Measurements from ENCODE around the gene IGF2BP1.

Gene IGF2BP1

DNA sequence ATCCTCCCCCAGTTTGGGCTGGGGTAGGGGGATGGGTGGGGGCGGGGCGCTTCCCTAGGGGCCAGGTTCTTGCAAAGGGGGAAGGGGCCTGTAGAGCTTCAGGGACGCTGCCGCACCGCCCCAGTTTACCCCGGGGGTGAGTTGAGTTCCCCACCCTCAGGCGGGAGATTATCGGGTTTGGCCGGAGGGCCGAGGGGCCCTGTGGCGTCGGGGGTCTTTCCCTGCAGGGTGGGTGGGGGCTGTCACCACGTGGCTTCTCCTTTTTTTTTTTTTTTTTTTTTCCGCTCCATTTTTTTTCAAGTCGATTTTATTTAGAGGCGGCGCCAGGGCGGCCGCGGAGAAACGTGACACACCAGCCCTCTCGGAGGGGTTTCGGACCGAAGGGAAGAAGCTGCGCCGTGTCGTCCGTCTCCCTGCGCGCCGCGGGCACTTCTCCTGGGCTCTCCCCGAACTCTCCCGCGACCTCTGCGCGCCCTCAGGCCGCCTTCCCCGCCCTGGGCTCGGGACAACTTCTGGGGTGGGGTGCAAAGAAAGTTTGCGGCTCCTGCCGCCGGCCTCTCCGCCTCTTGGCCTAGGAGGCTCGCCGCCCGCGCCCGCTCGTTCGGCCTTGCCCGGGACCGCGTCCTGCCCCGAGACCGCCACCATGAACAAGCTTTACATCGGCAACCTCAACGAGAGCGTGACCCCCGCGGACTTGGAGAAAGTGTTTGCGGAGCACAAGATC lies at the start of gene IGF2BP1:
TSS of gene IGF2BP1 (plus strand) at position 283 of the 724 bp plus-strand sequence. CDS start at position 644, 361 bp downstream.
- DNase-seq (ENCODE audit: low spot score): peak; percentile 67

DNA sequence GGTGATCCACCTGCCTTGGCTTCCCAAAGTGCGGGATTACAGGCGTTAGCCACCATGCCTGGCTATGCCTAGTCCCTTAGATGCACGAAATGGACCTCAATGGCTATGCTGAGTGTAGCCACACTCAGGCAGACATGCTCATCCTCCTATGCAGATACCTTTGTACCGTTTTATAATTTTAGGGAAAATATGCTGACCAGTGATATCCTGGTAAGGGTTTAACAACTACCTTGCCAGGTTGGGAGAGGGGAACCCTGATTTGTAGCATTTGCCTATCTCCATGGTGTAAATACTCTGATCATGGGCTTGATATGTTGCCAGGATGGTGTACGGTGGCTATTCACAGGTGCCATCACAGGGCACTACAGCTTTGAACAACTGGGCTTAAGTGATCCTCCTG lies 45.6 kb upstream of the IGF2BP1 start:
- DNase-seq (ENCODE audit: low spot score): no peak

DNA sequence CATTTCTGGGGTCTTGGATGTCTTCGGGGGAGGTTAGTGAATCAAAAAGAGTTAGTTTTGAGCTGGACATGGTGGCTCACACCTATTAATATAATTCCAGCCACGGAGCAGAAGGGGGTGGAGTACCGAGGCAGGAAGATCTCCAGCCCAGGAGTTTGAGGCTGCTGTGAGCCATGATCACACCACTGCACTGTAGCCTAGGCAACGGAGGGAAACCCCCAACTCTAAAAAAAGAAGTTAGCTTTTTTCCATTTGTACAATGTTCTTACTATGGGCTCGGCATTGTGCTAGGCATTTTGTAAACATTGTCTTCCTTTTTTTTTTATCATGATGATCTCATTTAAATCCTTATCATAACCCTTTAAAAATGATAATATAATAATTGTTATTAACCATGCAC lies 44.3 kb upstream of the IGF2BP1 start:
- no peak for DNase-seq (ENCODE audit: low spot score)

DNA sequence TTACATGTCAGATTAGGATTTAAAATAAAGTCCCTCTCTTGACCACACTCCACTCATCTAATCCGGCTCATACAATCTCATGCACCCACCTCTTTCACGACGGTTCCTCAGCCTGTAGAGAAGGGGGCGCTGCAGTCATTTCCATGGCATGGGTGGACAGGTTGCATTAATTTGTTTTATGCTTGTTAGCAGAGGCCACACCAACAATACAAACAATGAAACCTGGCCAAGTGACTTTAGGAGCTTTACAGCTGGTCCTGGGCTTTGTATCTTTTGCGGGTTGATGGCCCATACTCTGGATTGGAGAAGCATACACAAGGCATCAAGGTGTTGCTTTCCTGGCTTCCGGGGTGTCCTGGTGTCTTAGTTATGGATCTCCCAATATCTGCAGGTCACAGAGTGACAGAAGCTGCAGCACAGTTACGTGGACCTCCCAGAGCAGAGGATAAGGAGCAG lies 42.9 kb upstream of the IGF2BP1 start:
- DNase-seq (ENCODE audit: low spot score): no peak

DNA sequence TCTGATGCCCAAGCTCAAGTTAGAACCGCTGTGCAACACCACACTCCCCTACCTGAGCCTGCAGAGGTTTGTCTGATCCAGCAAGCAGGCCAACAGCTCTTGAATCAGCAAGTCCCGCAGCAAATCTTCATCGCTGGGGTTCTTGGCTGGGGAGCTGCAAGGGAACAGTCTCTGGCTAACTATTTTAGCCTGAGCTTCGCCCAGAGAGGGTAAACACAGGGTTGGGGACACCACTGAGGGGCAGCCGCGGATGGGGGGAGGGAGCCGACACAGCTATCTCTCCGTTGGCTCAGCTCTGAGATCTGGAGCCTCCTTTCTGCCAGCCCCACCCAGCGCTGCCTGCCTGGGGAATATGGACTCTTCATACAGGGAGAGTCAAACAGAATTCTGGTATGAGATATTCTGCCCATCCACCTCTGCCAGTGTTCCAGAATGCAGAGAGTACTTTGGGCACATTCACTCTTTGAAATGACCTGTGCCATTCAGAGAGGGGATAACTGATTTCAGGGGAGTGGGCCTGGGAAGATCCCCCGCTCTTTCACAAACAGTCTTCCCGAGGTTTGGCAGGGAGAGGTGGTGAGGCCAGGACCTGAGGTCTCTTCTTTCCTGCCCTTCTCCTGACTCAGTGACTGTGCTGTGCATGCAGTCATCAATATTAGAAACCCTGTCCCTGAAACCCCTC lies 36.2 kb upstream of the IGF2BP1 start:
- no peak for DNase-seq (ENCODE audit: low spot score)

DNA sequence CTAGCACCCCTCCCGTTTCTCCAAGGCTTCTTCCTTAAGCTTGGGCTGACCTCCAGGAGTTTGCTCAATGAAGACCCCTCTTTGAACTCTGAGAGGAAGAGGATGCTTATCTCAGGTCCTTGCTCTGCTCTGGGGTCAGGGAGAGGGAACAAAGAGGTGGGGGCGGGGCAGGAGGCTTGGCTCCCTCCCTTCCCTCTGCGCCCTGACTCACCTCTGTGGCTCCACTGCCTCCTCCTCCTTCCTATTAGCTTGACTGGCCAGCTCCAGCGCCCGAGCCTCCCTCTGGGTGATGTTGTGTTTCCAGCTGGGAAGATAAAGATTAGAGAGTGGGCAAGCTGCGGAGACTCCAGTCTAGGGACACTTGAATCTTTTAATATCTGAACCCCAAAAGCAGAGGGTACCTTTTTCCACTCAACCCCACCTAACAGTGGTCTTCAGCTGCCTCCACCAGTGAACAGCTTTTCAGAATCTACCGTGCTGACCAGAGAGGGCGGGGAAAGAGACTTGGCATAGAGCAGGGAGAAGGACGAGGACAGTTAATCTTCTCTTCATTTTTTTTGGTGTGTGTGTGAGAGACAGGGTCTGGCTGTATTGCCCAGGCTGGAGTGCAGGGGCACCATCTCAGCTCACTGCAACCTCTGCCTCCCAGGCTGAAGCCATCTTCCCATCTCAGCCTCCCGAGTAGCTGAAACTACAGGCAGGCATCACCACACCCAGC lies 35.5 kb upstream of the IGF2BP1 start:
- DNase-seq (ENCODE audit: low spot score): no peak

DNA sequence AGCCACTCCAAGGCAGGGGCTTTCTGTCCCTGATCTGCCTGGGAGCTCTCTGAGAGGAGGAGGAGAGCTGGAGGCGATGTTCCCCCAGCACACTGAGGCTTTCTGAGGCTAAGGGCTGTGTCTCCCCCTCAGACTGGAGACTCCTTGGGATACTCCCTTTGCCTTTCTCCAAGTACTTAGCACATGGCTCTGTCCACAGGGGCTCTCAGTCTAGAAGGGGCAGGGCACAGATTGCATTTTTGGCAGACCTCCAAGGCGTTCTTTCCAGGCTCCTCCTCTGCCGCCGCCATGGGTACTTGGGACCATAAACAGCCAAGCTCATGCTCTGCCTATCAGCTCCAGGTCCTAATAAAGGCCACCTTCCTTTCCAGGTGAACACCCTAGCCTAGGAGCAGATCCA lies 27.0 kb upstream of the IGF2BP1 start:
- peak; percentile 48 for DNase-seq (ENCODE audit: low spot score)

DNA sequence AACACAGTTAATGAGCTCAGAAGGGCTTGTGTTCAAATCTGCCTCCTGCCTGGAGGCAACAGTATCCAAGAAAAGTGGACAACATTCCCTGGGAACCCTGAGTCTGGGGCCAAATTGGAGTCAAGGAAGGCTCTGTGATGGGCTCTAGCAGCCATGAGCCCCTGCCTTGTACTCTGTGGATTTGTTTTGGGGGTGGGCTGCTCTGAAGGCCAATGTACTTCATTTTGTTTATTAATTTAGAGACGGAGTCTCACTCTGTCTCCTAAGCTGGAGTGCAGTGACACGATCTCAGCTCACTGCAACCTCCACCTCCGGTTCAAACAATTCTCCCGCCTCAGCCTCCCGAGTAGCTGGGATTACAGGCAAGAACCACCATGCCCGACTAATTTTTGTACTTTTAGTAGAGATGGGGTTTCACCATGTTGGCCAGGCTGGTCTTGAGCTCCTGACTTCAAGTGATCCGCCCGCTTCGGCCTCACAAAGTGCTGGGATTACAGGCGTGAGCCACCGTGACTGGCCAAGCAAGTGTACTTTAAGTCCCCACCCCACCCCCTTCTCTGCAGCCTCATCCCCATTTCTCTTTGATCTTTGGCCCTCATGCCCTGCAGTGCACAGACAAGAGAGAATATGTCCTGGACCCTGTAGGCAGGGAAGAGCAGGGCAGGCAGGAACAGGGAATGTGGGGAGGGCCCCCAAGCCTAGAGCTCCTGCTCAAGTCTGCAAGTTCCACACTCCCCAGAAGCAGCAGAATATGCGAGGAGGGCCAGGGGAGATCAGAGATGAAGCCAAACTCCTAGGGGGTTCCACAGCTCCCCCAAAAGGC lies 26.1 kb upstream of the IGF2BP1 start:
- DNase-seq (ENCODE audit: low spot score): no peak

DNA sequence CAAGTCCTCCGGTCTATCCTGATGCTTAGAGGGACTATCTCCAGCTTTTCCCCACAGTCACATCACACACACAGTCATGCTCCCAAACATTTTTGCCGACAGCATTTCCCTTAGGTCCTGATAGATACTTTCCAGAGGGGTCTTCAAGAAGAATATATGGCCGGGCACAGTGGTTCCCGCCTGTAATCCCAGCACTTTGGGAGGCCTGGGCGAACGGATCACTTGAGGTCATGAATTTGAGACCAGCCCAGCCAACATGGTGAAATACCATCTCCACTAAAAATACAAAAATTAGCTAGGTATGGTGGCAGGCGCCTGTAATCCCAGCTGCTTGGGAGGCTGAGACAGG lies 24.5 kb upstream of the IGF2BP1 start:
- DNase-seq (ENCODE audit: low spot score): no peak

DNA sequence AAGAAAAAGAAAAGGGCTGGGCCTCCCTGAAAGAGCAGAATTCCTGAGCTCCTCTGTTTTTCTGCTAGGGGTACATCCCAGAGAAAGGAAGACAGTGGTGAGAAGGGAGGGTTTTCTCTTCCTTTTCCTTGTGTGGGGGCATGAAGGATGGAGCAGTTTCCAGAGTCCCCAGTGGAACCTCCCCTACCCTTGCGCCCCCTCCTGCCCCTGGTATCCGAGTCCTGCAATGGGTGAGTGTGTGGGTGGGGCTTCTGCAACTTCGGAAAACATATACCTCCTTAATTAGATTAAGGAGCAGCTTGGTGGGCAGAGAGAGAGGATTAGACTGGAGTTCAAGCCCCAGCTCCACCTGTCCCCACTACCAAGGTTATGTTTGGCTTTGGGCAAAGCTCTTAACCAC lies 23.4 kb upstream of the IGF2BP1 start:
- DNase-seq (ENCODE audit: low spot score): no peak

DNA sequence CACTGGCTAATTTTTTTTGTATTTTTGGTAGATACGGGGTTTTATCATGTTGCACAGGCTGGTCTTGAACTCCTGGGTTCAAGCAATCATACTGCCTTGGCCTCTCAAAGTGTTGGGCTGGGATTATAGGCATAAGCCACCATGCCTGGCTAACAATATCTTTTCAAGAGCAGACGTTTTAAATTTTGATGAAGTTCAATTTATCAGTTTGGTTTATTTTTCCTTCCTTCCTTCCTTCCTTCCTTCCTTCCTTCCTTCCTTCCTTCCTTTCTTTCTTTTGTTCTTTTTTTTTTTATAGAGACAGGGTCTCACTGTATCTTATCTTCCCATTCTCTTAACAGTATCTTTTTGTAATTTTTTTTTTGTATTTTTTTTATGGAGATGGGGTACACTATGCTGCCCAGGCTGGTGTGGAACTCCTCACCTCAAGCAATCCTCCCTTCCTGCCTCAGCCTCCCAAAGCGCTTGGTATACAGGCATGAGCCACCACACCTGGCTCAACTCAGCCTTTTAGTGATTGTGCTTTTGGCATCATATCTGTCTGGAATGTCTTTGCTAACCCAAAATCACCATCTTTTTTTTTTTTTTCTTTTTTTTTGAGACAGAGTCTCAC lies 15.2 kb upstream of the IGF2BP1 start:
- DNase-seq (ENCODE audit: low spot score): no peak

DNA sequence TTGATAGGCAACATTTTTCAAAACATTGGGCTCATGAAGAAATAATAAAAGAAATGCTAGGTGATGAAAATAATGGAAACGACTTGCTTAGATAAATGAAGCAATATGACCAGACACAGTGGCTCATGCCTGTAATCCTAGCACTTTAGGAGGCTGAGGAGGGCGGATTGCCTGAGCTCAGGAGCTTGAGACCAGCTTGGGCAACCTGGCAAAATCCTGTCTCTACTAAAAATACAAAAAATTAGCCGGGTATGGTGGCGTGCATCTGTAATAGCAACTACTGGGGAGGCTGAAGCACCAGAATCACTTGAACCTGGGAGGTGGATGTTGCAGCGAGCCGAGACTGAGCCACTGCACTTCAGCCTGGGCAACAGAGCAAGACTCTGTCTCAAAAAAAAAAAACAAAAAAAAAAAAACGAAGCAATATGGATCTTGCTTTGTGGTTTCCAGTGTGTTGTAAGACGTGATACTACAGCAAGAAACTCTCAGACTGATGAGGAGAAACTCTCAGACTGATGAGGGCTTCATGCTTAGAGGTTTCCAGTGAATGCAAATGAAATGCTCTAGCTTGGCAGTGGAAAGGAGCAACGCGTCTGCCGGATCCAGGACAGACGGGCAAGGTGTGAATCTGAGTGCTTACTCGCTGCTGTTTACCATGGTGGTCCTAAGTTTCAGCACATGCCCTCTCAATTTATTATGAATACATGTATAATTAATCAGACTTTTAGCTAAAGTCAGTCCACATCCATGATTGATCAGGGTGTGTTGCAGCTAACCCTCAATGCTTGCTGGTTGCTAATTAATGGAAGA lies 11.5 kb upstream of the IGF2BP1 start:
- peak; percentile 19 for DNase-seq (ENCODE audit: low spot score)

DNA sequence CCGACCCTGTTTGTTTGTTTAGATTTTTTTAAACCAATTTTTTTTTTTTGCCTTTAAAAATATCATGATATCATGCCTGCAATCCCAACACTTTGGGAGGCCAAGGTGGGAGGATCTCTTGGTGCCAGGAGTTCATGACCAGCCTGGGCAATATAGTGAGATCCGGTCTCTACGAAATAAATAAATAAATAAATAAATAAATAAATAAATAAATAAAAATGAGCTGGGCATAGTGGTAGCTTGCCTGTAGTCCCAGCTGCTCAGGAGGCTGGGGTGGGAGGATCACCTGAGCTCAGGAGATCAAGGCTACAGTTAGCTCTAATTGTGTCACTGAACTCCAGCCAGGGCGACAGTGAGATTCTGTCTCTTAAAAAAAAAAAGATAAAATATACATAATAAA lies 8.1 kb upstream of the IGF2BP1 start:
- no peak for DNase-seq (ENCODE audit: low spot score)

DNA sequence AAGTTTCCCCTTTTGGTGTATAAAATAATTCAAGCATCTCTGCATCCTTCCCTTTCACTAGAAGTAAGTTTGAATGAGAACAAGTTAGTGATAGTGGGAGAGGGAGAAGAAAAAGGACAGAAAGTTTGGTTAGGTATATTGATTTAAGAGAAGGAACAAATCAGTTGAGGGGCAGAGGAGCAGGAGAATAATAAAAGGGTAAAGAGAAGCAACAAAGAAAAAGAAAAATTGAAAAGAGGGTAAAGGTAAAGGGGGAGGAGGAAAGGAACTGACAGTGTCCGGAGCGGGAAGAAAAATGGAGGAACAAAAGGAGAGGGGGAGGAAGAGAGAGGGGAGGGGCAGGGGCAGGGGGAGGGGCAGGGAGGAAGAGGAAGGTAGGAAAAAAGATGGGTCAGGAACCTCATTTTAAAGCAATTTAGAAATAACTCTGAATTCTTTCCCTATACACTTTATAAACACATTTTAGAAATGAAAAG lies 6.3 kb upstream of the IGF2BP1 start:
- DNase-seq (ENCODE audit: low spot score): no peak

DNA sequence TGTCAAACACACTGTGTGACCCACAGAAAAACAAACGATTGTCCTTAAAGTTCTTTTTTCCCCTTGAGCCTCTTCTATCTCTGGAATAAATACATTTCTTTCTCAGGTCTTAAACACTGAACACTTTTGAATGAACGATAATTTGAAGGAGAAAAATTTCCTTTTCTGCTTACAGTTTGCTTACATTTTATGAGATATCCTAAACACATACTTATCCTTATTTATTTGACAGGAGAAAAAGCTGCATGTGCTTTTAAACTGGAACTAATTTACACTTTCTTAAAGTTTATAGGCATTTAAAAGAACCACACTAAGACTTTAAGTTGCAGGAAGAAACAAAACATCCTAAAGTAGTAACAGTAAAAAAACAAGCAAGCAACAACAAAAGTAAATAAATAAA lies 4.7 kb upstream of the IGF2BP1 start:
- DNase-seq (ENCODE audit: low spot score): no peak

DNA sequence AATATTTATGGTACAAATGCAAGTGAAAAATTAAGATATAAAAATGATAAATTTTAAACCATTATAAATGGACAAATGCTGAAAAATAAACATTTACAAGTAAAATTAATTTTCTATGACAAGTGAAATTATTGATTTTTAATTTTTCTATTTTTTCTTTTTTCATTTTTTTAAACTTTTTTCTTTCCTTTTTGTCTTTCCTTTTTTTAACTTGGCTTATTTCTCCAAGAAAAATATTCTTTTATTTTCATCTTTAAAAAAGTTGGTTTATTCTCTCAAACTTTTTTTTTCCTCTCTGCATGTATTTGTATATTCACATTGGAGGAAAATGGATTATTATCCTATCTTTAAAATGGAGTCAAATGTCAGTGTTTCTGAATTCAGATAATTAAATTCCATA lies 3.9 kb upstream of the IGF2BP1 start:
- DNase-seq (ENCODE audit: low spot score): no peak

DNA sequence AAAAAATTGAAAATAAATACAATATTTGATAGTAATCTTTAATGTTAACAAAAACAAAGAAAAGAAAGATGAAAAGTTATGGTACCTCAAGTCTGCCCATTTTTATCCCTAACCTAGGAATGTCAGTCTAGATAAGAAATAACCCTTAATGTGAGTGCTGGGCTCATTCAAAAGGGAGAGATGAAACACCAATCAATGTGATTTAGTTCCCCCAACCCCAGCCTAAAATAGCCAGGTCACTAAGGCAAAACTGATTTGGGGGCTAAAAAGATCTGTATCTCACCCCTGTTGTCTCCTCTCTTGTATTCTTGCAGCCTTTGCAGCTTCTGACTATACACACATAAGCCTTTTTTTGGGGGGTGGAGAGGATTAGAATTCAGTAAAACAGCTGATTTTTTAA lies 3.2 kb upstream of the IGF2BP1 start:
- DNase-seq (ENCODE audit: low spot score): no peak

DNA sequence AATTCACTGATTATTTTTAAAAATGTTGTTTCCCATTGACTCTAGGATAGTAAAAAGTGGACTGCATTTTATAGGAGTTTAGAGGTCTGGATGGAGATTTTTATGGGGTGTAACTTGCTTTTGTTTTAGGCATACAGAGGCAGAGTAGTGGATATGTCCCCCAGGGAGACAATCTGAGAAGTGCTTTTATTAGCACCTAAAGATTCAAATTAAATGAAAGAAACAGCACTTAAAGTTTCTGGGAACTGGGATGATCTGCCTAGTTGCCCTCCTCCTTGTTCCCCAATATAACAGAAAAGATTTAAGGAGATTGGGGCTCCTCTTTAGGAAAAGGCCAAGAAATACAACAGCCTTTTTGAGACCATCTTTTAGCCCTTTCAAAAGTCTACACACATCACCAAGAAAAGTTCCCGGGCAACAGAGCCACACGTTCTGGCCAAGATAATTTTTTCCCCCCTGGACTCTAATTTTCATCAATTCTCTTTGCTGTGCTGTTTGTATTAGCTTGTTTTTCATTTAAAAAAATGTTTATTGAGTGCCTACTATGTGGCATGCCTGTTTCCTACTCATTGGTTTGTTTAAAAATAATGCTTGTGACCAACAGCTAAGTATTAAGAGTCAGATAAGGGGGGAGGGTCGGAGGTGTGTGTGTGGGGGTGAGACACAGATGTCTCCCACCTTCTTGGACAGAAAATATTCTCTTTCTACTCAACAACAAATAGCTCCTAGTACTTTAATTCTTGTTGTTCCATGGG lies 2.5 kb upstream of the IGF2BP1 start:
- DNase-seq (ENCODE audit: low spot score): no peak

DNA sequence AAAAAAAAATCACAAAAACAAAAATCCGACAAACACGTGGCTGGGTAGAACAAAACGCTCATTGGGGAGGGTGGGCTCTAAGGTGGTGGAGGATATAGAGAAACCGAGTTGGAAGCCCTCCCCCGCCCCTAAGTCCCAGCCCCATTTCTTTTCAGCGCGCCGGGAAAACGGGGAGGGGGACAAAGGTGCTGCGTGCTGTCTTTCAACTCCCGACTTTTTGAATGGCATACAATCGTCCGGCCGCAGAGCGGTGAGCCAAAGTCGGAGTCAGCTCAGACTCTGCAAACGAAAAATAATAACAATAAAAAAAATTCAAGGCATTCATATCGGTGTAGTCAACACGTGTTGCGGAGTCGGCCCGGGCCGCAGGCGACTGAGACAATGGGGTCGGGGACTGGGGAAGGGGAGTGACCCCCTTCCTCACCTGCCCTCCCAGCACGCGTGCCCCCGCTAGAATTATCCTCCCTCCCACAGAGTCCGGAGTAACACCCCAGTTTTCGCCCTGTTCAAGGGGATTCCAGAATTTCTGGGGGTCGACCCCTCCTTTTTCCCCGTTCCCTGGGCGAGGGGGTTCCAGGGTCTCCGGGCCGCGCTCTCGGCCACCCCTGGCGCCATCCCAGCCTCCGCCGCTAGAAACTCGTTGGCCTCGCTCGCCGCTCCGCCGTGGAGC lies 1.7 kb upstream of the IGF2BP1 start:
- peak; percentile 50 for DNase-seq (ENCODE audit: low spot score)
